Inflammatory macrophage (primary cell): ENCODE measurements around the gene GPR149.
A peak's percentile ranks its signal among the peaks of the same experiment; 100 is the strongest.

Experiments
- DNase-seq, 2 donors: peaks; one replicate each; pipeline ENCODE4 v3.0.0-alpha.2; 2020 to 2022

The GPR149 gene

DNA sequence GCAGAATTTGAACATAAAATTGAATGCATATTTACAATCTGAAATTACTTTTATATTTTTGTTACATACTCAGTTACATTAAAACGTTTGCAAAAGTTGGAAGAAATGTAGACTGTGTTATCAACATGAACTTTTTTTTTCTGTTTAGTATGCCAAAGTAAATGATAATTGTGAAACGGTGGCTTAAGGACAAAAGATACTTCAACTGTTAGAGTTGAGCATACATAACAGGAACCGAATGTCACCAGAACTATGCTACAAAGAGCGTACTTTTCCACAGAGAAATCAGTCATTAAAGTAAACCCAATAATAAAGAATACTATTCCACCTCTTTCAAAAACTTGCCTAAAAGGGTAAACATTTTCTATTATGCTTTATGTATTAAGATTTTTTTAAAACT lies 91.4 kb downstream of the GPR149 start:
- DNase-seq: no peak

DNA sequence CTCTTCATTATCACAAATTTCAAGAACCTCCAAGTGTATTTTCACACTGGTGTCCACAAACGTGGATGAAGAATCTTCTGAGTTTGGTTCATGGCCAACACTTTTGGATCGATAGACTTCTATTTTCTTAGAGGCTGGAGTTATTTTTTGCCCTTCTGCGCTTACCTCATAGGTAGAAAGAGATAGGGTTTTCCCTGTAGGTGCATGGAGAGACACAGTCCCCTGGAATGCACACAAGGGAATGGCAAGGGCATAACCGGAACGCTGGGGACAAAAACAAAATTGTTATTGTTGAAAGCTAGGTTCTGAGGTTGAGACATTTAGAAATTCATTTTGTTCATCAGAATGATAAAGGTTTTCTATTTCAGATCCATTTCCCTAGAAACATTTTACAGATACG lies 92.0 kb downstream of the GPR149 start:
- no peak for DNase-seq

DNA sequence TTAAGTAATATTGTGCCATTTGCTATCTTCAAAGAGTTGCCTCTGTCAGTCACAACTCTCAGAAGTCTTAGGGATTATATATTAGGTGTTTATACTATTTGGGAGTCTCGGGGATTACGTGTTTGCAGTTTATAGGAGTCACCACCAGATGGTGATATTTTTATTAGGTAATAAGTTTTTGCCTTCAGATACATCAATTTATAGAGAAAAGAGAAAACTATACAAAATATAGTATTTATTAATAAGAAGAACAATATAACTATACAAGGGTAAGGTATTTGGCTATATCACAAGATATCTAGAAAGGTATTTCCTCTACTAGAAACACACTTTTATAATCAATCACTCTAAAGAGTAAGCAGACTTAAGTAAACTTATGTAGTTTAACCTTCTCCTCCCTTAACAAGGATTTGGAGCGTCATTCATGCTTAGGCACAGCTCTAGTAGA lies 95.0 kb downstream of the GPR149 start:
- DNase-seq: peak; percentile 30 to 57

DNA sequence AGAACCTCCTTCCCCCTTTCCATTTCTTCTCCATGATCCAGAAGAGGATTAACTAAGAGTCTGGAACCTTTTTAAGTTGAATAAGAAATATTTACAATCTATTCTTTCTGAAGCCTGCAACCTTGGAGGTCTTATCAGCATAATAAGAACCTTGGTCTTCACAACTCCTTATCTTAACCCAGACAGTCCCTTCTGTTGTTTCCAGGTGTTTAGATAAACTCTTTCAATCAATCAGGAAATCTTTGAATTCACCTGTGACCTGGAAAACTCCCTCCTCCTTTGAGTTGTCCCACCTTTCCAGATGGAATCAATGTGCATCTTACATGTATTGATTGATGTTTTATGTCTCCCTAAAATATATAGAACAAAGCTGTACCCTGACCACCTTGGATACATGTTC lies 102.1 kb downstream of the GPR149 start:
- no peak for DNase-seq

DNA sequence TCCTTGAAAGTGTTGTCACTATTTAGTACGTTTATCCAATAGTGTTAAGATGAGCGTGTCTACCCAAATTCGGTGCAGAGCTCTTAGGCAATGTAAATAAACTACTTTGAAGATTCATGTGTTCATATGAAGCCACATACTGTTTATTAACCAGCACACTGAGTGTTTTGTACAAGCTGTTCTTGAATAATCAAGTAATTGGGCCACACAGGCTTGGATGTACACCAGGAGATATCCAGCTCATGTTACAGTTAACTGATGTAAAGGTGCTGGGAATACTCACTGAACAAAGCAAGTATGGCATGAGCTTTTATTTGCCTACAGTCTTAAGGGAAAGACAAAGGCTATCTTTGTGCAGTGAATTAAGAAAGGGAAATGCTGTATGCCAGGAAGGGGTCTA lies 105.1 kb downstream of the GPR149 start:
- DNase-seq: no peak

DNA sequence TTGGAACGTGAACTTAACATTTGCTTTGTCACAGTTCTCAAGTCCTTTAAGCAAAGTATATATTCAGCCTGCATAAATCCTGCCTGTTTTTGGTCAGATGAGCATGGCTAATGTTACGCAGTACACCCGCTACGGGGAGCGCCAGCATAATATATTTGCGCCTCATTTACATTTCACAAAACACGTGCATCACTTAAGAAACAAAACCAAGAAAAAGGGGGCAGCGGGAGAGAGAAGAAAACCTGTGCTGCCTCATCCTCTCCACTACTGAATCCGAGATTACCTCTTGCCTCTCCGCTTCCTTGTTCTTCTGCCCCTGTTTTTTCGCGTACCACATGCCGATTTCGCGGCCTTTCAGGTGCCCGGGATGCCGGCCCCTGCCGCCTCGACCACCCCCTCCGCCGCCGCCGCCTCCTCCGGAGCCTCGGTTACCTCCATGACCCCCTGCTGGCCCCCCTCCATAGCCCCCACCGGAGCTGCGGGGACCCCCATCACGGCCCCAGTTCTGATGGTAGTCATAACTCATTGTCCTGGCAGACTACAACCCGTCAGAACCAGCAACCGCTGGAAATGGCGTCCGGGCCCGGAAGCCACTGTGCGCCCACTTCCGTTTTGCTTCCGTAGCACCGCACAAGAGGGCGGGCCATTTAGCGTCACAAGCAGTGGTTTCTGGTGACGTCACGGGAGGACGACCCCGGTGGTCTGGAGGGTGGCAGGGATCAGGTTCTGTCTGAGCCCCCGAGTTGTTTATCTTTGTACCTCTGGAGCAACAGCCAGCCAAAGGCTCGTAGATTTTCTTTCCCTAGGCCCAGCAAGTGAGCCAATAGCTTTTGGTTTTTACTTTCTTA lies 105.9 kb downstream of the GPR149 start, which contains the start of gene DHX36:
TSS of gene DHX36 (minus strand) at position 597 of the 848 bp plus-strand sequence. CDS start at position 526, 71 bp downstream.
- DNase-seq: peak; percentile 88 to 92

DNA sequence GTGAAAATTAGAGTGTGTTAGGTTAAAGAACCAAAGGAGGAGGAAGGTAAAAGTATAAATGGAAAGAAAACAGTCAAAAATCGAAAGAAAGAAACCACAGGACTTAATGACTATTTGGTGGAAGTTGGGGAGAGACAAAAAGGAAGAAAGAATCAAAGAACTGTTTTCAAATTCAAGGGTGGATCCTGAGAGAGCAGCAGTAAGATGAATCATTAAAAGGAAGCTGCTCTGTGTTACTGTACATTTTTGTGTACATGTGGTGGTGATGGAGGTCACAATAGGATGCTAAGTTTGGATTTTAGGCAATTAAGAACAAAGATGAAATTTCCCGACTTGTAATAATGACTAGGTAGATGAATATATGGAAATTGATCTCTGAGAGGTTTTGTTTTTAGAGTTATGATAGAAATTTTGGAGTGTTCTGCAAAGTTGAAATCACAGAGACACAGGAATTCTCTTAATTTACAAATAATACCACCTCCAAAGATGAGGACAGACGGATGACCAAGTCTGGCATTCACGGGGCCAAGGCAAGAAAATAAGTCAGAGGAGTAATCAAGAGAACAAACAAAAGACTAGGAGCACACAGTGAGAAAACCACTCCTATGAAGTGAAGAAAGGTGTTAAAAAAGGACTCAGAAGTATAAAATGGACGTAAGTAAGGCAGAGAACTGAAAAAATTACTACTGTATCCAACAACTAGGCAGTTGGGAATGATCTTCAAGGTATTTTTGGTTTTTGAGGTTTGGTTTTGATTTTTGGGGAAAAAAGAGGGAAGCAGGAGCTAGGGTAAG lies 112.8 kb downstream of the GPR149 start:
- DNase-seq: no peak

DNA sequence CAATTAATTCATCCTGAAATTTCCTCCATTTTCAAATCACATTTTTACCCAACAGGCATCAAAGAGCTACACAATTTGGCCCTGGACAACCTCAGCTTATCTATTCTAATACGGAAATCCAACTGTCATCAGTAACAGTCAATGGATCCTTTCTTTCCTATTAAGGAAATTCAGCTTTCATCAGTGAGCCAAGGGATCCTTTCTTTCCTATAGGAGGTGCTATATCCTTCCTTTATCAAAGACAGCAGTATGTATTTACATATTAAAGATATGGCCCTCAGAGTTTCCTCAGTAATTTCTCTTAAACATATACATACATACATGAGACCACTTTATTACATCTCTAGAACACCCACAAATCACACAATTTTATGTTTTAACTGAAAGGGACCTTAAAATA lies 115.8 kb downstream of the GPR149 start:
- DNase-seq: no peak

DNA sequence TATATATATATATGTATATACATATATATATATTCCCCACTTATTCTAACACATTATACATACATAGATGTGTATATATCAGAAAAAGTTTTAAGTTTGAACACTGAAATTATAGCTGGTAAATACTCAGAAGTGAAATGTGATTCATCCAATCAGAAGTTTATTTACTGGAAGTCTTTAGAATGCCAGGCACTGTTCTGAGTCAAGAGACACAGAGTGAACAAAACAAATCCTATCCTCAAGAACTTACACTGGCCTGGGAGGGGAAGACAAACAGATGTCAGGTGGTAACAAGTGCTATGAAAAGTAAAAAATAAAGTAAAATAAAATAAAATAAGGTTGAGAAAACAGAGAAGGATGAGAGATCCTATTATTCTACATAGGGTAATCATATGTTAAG lies 119.2 kb downstream of the GPR149 start:
- DNase-seq: no peak

DNA sequence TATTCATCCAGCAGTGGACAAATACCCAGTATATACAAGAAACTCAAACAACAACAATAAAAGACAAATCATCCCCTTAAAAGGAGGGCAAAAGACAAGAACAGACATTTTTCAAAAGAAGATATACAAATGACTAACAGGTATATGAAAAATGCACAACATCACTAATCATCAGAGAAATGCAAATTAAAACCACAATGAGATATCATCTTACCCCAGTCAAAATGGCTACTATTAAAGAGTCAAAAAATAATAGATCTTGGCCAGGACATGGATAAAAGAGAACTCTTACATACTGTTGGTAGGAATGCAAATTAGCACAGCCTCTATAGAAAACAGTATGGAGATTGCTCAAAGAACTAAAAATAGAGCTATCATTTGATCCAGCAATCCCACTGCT lies 122.6 kb downstream of the GPR149 start:
- no peak for DNase-seq

DNA sequence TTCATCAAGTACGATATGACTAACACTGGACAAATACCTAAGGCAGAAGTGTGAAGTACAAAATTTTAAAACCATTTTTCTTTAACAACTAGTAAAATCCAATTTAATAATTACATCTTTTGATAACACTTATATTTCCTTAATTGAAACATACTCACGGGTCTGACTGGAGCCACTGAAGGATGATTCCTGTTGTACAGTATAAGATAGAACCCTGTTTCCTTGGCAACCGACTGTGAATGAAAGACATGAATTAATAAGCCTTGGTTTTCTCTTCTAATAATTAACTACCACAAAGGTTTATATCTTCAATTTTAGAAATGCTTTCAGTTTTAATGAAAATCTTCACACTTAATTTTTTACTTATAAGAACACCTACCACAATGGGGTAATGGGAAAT lies 125.1 kb downstream of the GPR149 start:
- no peak for DNase-seq

DNA sequence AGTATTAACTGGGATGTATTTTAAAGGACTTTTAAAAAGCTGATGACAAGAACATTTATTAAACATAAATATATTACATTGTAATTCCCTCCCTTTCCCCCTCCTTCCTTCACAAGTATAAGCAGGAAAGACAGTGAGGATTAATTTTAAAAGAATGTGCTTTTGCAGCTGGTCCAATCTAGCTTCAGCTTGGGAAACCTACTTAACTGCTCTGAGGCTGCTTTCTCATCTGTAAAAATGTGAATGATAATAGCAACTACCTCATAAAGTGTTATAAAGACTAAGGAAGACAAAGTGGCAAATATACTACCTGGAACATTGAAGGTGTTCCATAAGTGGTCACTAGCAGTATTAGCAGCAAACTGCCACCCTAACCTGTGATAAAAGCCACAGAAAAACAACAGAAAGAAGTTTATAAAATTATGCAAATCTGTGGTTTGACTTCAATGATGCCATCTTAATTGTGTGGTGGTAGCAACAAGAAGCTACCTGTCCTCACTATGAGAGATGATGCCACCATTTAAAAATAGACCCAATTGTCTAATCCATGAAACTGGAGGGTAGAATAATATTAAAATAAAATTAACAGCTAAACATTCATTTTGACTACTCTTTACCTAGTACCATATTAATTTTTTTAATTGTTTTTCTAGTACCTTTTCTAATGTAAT lies 125.7 kb downstream of the GPR149 start:
- no peak for DNase-seq

DNA sequence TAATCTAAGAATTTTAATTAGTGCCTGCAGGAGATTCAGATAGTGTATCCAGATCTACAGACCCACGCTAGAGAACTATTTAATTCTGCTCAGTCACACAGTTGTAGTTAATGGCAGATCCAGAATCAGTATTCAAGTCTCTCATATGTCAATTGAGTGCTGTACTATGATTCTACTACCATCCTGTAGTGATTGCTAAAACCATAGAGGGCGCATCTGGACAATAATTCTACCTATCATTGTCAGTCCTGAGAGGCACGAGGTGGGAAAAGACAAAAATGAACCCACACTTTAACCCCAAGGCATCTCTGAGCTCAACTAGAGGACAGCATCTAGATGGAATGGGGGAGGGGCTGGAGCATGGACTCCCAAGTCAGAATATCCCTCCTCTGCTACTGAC lies 128.4 kb downstream of the GPR149 start:
- no peak for DNase-seq

DNA sequence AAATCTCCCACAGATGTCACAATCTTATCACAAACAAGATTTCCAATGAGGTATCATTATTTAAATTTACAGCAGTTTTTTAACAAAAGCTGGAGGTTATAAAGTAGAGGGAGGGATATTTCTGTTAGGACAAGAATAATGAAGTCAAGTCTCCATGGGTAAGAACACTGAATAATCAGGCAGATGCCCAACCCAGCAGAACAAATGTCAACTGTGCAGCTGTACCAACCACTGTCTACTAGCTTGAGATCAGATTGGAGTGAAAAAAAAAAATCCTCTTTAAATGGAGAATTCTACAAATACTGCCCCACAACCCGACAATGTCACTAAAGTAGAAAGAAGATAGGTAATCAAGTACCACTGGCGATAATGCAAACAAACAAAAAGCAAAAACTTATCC lies 136.0 kb downstream of the GPR149 start:
- no peak for DNase-seq

DNA sequence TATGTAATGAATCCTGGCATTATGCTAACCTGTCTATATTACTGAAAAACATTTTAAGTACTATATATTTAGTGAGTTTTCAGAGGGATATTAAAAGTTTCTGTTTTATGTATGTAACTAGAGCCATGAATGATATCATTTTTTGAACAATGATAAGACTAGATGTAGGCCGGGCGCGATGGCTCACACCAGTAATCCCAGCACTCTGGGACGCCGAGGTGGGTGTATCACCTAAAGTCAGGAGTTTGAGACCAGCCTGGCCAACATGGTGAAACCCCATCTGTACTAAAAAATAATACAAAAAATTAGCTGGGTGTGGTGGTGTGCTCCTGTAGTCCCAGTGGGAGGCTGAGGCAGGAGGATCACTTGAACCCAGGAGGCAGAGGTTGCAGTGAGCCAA lies 139.8 kb downstream of the GPR149 start:
- no peak for DNase-seq
